HepG2 (cell line): ENCODE measurements around the gene NCOA6. TPM values are rescaled to one million over a fixed set of nuclear protein-coding genes. Genes with fewer than 3 reads are reported as not detected.

Experiments used
- AKAP8 ChIP-seq: sonication (generic); formaldehyde crosslinking; IDR thresholded peaks from 2 replicates; pipeline ENCODE4 v1.5.1; 2020; ENCODE audit warnings: mild to moderate bottlenecking, missing genetic modification reagents
- ARID5B ChIP-seq: IDR thresholded peaks from 2 replicates; pipeline ENCODE4 v1.4.0; 2020; ENCODE audit warnings: mild to moderate bottlenecking, missing genetic modification reagents
- DDIT3 ChIP-seq: sonication (generic); formaldehyde crosslinking; IDR thresholded peaks from 2 replicates; pipeline ENCODE4 v1.4.0; 2020; ENCODE audit warnings: mild to moderate bottlenecking, missing genetic modification reagents
- E2F2 ChIP-seq: sonication (generic); formaldehyde crosslinking; IDR thresholded peaks from 2 replicates; pipeline ENCODE4 v1.4.0; 2020; ENCODE audit warnings: missing genetic modification reagents, borderline replicate concordance
- GATA4 ChIP-seq: sonication (generic); IDR thresholded peaks from 2 replicates; pipeline ENCODE4 v1.6.1; 2016; ENCODE audit warnings: antibody characterized with exemption, low read depth, borderline replicate concordance
- KDM6A ChIP-seq: IDR thresholded peaks from 2 replicates; pipeline ENCODE4 v1.6.1; 2016; ENCODE audit warnings: low read depth
- NFAT5 ChIP-seq: sonication (generic); formaldehyde crosslinking; IDR thresholded peaks from 2 replicates; pipeline ENCODE4 v1.4.0; 2020; ENCODE audit warnings: missing genetic modification reagents
- NFATC3 ChIP-seq: sonication (generic); formaldehyde crosslinking; IDR thresholded peaks from 2 replicates; pipeline ENCODE4 v1.5.1; 2020; ENCODE audit warnings: mild to moderate bottlenecking, missing genetic modification reagents
- RXRA ChIP-seq: sonication (generic); formaldehyde crosslinking; IDR thresholded peaks from 2 replicates; pipeline ENCODE4 v1.5.1; 2020; ENCODE audit warnings: missing genetic modification reagents
- SMAD3 ChIP-seq: sonication (generic); formaldehyde crosslinking; IDR thresholded peaks from 2 replicates; pipeline ENCODE4 v1.4.0; 2020; ENCODE audit warnings: missing genetic modification reagents
- TBX3 ChIP-seq: fragments of 450-650 bp; IDR thresholded peaks from 2 replicates; pipeline ENCODE4 v1.6.1; 2017; ENCODE audit warnings: antibody characterized with exemption, mild to moderate bottlenecking, inconsistent platforms, borderline replicate concordance
- U2AF2 ChIP-seq: fragments of 200-400 bp; formaldehyde crosslinking; IDR thresholded peaks from 2 replicates; pipeline ENCODE4 v1.6.1; 2017; ENCODE audit warnings: low read depth, mild to moderate bottlenecking, low read length
- ZKSCAN1 ChIP-seq: fragments of 150-350 bp; IDR thresholded peaks from 2 replicates; pipeline ENCODE4 v1.6.1; 2014; ENCODE audit warnings: low read length
- ZNF264 ChIP-seq: sonication (generic); formaldehyde crosslinking; IDR thresholded peaks from 2 replicates; pipeline ENCODE4 v1.4.0; 2020; ENCODE audit warnings: missing genetic modification reagents
- ZNF335 ChIP-seq: sonication (generic); formaldehyde crosslinking; IDR thresholded peaks from 2 replicates; pipeline ENCODE4 v1.4.0; 2020; ENCODE audit warnings: missing genetic modification reagents
- ZNF670 ChIP-seq: sonication (generic); formaldehyde crosslinking; IDR thresholded peaks from 2 replicates; pipeline ENCODE4 v1.8.0; 2022; ENCODE audit warnings: mild to moderate bottlenecking, missing genetic modification reagents, borderline replicate concordance
- polyA plus RNA-seq, 8 experiments: library from polyadenylated mRNA; depleted of rRNA in 3 of 8; stranded (reverse) in 7 of 8; unstranded in 1 of 8; fragments of >200 nt; fragmentation: Illumina TruSeq in 4 of 8; extraction: Trizol in 4 of 8; gene quantifications; 2 replicates each; pipeline versions ENCODE4 v1.2.1 to v1.2.3, GENCODE V29; 2011 to 2016; ENCODE audit warnings: low read depth in 4 of 8, missing spikeins in 1 of 8, mixed read lengths in 1 of 8; ENCODE audit not compliant: insufficient read depth in 1 of 8
- total RNA-seq, 5 experiments: library from RNA; depleted of rRNA; stranded (reverse); fragments of >200 nt; fragmentation: Illumina TruSeq; extraction: Trizol; gene quantifications; 2 replicates each; pipeline ENCODE4 v1.2.3, GENCODE V29; 2016; ENCODE audit warnings: low read depth in 1 of 5

NCOA6 gene
- total and polyA plus RNA-seq, 2 of the 13 experiments (the other 11 are each of a cell fraction or from before 2014, with no cell fraction given) = 11.2 to 29.3 TPM

GRCh38 chr20:34706912-34707784 is 118.3 kb downstream of the NCOA6 start (continued):
- TF ChIP-seq ARID5B (peak; percentile 98), NFATC3 (CRISPR knock-in tag) (no peak), RXRA (CRISPR knock-in tag) (peak; percentile 71), AKAP8 (CRISPR knock-in tag) (no peak), GATA4 (no peak), DDIT3 (CRISPR knock-in tag) (no peak), TBX3 (no peak; the same call in 1 of the 2 replicates), ZKSCAN1 (no peak), ZNF670 (CRISPR knock-in tag) (0 out of 2 replicates have a peak, but pooled peaks have one; percentile 8), KDM6A (CRISPR knock-in tag) (peak; percentile 83), ZNF264 (peak; percentile 80), U2AF2 (no peak), ZNF335 (CRISPR knock-in tag) (no peak; the same call in 1 of the 2 replicates), E2F2 (CRISPR knock-in tag) (0 out of 2 replicates have a peak, but pooled peaks have one; percentile 49), NFAT5 (no peak), SMAD3 (CRISPR knock-in tag) (no peak)
